Measurements from ENCODE around the gene CD209.

The CD209 gene

GRCh38 chr19:7710616-7711015 is 36.7 kb downstream of the CD209 start:
- intact Hi-C loops (cut with DNase I) = no loop called here
- no peak for DNase-seq

- no peak for DNase-seq
- intact Hi-C loops (cut with DNase I) = no loop called here
Observed at GRCh38 chr19:7709932-7710460, 37.3 kb downstream of the CD209 start.

- intact Hi-C loops (cut with DNase I) = no loop called here
- DNase-seq = no peak
Observed at GRCh38 chr19:7706955-7707456, 40.3 kb downstream of the CD209 start.

GRCh38 chr19:7706188-7706954 is 41.0 kb downstream of the CD209 start:
- DNase-seq = no peak
- intact Hi-C loops (cut with DNase I) = no loop called here

- intact Hi-C loops (cut with DNase I) = no loop called here
- no peak for DNase-seq
Observed at GRCh38 chr19:7705387-7706187, 41.7 kb downstream of the CD209 start.

GRCh38 chr19:7704280-7705060 is 42.9 kb downstream of the CD209 start:
- DNase-seq = no peak
- intact Hi-C loops (cut with DNase I) = no loop called here

GRCh38 chr19:7703332-7703731 is 44.0 kb downstream of the CD209 start:
- intact Hi-C loops (cut with DNase I) = no loop called here
- no peak for DNase-seq

- DNase-seq = no peak
- intact Hi-C loops (cut with DNase I) = no loop called here
Observed at GRCh38 chr19:7701654-7702457, 45.5 kb downstream of the CD209 start, which contains the start of gene FCER2. FCER2 (minus strand) TSS chr19:7702131; CDS start chr19:7699760, 2,371 bp downstream.

GRCh38 chr19:7701049-7701653 is 46.2 kb downstream of the CD209 start:
- intact Hi-C loops (cut with DNase I) = no loop called here

GRCh38 chr19:7699417-7700401 is 47.6 kb downstream of the CD209 start:
- DNase-seq = no peak
- intact Hi-C loops (cut with DNase I) = no loop called here

More at GRCh38 chr19:7701049-7701653, 46.2 kb downstream of the CD209 start:
- DNase-seq = no peak

GRCh38 chr19:7699003-7699402 is 48.3 kb downstream of the CD209 start:
- intact Hi-C loops (cut with DNase I) = no loop called here
- no peak for DNase-seq

- DNase-seq = peak in 1 of 10 donors; percentile 74
- intact Hi-C loops (cut with DNase I) = no loop called here
Observed at GRCh38 chr19:7698583-7698982, 48.8 kb downstream of the CD209 start.

- no peak for DNase-seq
- intact Hi-C loops (cut with DNase I) = no loop called here
Observed at GRCh38 chr19:7697721-7698287, 49.5 kb downstream of the CD209 start.

- no peak for DNase-seq
- intact Hi-C loops (cut with DNase I) = no loop called here
Observed at GRCh38 chr19:7694499-7694898, 52.8 kb downstream of the CD209 start.

GRCh38 chr19:7692417-7693088 is 54.8 kb downstream of the CD209 start:
- no peak for DNase-seq
- intact Hi-C loops (cut with DNase I) = no loop called here

GRCh38 chr19:7691497-7691896 is 55.8 kb downstream of the CD209 start:
- DNase-seq = no peak
- intact Hi-C loops (cut with DNase I) = no loop called here

- DNase-seq = no peak
- intact Hi-C loops (cut with DNase I) = no loop called here
Observed at GRCh38 chr19:7690779-7691258, 56.5 kb downstream of the CD209 start.

Measured in posterior cingulate gyrus (tissue), 11 donors.